C4-2B (cell line): ENCODE measurements around the gene RORB.

ENCODE experiments used
- ZFX ChIP-seq: fragments of 450-650 bp; IDR thresholded peaks from 2 replicates; pipeline ENCODE4 v1.6.1; 2017
- TF ChIP-seq, protein P1 (sequence below): fragments of 450-650 bp; conservative IDR thresholded peaks from 2 replicates; pipeline ENCODE4 v1.5.1; 2017; ENCODE audit warnings: mild to moderate bottlenecking

GRCh38 chr9:74672237-74672636, 175.1 kb downstream of the RORB start:
- TF ChIP-seq, protein P1, sequence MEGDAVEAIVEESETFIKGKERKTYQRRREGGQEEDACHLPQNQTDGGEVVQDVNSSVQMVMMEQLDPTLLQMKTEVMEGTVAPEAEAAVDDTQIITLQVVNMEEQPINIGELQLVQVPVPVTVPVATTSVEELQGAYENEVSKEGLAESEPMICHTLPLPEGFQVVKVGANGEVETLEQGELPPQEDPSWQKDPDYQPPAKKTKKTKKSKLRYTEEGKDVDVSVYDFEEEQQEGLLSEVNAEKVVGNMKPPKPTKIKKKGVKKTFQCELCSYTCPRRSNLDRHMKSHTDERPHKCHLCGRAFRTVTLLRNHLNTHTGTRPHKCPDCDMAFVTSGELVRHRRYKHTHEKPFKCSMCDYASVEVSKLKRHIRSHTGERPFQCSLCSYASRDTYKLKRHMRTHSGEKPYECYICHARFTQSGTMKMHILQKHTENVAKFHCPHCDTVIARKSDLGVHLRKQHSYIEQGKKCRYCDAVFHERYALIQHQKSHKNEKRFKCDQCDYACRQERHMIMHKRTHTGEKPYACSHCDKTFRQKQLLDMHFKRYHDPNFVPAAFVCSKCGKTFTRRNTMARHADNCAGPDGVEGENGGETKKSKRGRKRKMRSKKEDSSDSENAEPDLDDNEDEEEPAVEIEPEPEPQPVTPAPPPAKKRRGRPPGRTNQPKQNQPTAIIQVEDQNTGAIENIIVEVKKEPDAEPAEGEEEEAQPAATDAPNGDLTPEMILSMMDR: no peak
- no peak for TF ChIP-seq ZFX
